GM21825 (cell line): Measurements from ENCODE around the gene KCNJ5.

Source experiments
- ATAC-seq: cut with Tn5 transposase; IDR thresholded peaks from one replicate; pipeline ENCODE4 v1.9.1; 2021; ENCODE audit warnings: mild to moderate bottlenecking, moderate library complexity; ENCODE audit not compliant: unreplicated experiment

The KCNJ5 gene

DNA sequence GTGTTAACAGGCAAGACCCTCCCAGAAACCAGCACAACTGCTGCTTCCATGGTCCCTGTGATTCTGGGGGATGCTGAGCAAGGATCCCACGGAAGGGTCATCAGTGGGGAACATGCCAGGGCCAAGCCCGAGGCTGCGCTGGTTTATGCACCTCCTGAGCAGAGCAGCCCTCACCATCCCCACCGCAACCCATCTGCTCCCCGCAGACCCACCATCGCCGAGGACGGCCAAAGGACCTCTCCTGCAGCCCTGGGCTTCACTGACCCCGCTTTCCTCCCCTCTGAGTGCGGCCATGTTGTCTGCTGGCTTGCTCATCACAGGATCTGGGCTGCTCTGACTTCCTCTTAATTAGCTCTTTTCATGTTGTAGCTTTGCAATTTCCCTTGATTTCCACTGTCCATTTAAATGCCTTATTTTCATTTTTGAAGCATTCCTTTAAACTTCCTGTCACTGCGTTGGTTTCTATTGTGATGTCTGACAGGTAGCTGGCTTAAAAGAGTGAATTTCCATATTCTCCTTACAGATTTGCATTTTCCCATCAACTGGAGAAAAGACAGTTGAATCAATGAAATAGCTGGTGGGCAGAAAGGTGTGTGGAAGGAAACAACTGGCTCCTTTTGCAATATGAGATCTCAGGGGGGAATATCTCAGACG, 36.7 kb downstream of the KCNJ5 start:
- no peak for ATAC-seq

DNA sequence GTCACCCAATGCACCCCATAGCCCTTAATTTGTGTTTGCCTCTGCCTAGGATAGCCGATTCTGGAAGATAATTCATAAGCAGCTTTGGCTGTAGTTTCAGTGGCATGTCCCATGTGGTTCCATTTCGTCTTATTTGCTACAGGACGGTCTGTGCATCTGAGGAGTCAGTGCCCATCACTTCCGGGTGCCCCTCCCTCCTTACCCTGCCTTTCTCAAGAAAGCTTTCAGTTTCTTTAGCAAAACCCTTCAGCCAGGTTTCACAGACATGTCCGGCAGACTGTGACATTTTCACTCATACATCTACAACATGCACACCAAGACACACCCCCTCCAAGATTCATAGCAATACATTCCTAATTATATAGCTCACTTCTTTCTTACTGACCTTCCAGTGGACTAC, 37.2 kb downstream of the KCNJ5 start:
- ATAC-seq, result peak; percentile 94

DNA sequence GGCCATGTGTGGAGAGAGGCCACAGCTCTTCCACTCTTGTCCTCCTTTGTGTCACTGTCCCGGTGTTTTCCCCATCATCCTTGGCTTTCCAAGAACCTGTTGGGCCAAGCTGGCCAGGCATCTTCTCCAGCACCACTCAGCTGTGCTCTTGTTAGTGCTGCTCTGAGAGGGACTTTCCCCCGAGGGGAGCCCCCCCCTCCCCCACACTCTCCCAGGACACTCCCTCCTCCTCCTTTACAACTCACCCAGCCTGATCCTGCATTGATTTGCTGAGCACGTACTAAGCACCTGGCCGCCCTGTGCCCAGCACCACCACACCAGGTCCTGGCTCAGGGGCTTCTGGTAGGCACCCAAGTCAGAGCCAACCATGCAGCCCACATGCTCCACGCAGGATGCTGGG, 38.3 kb downstream of the KCNJ5 start:
- no peak for ATAC-seq

- ATAC-seq, result no peak
These were observed 38.8 kb downstream of the KCNJ5 start for GRCh38 chr11:128929991-128930390.

GRCh38 chr11:128931066-128931465, 39.9 kb downstream of the KCNJ5 start:
- no peak for ATAC-seq

DNA sequence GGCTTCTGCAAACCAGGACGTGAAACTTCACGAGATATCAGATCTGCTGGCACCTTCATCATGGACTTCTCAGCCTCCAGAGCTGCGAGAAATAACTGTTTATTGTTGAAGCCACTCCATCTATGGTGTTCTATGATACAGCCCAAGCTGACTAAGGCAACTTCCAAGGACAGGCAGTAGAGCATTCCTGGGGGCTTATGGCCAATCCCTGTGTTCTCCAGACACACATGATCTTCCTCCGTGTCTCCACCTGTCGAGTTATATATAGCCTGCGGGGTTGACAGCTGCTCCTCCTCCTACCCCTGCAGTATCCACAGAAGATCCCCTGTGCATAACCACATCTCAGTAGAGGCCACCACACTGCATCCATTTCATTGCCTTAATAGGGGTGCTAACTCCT, 40.5 kb downstream of the KCNJ5 start:
- ATAC-seq, result no peak

DNA sequence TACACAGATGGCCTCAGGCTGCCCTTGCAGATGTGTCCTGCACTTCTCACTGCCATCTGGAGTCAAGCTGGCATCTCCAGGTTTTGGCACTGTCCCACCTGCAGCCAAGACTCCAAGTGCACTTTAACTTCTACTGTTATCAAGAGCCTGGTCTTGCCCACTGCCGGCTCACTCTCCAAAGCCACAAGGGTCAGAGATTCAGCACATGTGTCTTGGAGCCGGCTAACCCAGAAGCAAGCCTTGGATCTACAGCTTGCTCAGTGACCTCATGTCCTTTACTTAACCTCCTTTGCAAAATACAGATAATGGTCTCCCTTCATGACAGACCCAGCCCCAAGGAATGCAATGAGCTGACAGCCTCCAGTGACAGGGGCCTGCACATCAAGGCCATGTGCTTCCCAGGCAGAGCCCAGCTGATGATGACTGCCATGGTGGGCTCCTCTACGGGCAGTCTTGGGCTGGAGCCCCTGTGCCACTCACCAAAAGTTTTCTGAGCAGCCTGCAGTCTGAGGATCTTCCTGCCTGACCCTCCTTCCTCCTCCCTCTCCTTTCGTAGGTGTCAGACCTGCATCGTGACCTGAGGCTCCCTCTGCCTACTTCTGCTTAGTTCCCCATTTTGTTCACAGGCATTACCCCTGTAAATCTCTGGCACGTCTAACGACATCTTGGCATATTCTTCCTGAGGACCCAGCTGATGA, 42.5 kb downstream of the KCNJ5 start:
- ATAC-seq, result no peak

DNA sequence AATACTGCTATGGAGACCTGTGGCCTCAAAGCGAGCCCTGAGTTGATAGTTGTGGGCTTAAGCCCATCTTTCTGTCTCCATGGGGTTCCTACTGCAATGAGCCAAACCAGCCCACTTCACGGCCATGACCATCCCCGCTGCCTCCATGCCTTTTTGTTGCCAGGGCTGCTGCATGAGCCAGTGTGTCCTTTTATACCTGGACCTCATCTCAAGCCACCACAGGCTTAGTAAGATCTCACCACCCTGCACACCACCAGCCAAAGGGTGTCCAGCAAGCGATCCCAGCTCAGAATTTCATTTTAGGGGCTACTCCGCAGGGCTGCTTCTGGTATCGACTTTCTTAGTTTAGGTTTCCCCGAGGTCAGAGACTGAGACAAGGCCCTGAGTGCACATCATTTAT, 43.2 kb downstream of the KCNJ5 start:
- no peak for ATAC-seq

DNA sequence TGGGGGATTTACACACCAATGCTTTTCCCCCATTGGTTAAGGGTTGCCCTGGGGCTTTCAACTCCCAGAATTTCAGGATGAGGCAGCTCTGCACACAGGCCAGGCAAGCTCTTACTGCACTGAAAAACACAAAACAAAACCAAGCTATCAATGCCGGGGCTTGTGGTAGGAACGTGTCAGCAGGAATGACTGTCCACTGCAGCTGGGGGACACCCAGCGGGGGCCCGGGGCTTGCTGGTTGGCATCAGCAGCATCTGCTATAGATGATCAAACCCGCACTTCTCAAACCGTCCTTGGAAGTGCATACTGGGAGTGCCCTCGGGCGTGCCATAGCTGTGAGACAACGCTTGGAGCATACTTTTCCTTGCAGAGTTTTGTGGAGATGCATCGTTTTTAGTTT, 43.8 kb downstream of the KCNJ5 start:
- ATAC-seq, result no peak

DNA sequence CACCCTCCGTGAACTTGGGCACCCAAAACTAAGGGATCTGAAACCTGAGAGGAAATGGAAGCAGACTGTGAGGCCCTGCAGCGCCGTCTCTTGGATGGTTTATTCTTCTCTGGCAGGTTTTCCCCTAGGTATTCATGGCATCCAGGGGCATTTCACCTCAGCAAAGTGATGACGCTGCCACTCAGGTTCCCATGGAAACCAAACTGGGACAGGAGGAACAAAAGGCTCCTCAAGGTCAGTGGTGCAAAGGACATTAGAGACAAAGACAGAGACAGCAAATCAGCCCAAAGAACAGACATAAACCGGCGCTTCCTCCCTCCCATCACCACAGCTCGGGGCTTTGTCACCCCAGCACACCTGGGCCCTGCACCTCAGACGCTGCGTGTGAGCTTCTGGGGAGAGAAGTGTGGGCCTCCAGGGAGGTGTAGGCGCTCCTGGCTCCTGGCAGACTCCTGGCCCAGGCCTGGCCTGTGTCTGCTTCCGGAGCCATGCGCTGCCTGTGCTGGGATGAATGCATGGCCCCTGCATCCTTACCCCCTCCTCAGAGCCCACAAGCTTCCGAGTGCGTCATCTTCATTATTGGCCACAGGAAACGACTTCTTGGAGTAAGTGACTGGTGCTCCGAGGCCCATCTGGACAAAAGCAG, 45.6 kb downstream of the KCNJ5 start:
- ATAC-seq, result no peak

- ATAC-seq, result no peak
These were observed 46.3 kb downstream of the KCNJ5 start for GRCh38 chr11:128937480-128937879.

DNA sequence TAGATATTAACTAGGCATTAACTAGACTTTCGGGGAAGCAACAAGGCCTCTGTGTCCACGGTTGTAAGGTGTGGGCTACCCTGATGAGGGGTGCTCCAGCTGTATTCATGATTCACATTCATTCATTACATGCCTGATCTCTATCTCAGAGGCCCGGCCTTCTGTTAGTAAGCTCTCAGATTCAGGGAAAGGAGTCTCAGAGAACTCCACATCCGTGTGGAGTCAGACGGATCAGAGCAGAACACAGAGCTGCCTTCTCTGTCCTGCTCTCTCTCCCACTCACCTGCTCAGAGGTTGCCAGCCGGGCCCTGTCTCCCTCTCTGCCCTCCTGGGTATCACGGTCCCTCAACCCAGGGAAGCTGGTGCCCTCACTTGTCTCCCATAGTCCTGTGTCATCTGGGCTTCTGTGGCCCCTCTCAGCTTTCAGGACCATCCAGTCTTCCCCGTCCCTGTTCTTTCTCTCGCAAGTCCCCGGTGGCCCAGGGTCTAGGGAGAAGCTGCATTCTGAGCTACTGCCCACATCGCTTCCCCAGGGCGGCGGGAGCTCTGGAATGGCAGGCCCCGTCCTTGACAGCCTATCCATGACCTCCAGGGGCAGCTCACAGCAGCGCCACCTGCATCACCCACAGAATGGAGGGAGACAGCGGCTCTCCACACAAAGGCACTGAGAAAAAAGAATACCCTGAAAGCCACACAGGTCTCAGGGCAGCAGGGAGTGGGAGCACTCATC, 47.2 kb downstream of the KCNJ5 start:
- ATAC-seq, result no peak

- no peak for ATAC-seq
These were observed 48.4 kb downstream of the KCNJ5 start for GRCh38 chr11:128939591-128939990.

DNA sequence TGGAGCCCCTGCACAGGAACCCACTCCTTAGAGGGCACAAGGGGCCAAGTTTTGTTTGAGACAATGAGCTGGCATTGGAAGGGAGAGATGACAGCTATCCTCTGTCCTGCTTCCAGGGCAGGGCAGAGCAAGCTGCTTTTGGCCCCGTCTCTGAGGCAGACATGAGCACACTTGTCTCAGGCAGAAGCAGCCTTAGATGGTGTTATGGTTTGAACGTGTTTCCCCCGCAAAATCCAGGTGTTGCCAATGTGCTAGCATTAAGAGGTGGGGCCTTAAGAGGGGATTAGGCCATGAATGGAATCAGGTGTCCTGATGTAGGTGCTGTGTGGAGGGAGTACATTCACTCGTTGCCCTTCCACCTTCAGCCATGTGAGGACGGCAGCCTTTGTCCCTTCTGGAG, 49.0 kb downstream of the KCNJ5 start:
- ATAC-seq, result no peak

DNA sequence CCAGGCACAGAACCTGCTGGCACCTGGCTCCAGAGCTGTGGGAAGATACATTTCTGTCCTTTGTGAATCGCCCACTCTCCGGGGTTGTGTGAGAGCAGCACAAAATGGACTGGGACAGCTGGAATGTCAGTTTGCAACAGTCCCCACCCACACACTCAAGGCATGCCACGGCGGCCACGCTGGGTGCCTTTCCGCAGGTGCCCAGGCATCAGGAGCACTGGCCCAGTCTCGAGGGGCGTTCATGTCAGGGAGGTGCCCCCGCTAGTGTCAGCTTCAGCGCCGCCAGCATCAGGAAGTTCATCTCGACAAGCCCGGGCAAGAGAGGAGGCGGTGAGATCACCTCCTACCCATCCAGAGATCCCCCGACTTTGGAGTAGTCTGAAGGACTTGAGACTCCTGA, 49.4 kb downstream of the KCNJ5 start:
- ATAC-seq, result no peak

DNA sequence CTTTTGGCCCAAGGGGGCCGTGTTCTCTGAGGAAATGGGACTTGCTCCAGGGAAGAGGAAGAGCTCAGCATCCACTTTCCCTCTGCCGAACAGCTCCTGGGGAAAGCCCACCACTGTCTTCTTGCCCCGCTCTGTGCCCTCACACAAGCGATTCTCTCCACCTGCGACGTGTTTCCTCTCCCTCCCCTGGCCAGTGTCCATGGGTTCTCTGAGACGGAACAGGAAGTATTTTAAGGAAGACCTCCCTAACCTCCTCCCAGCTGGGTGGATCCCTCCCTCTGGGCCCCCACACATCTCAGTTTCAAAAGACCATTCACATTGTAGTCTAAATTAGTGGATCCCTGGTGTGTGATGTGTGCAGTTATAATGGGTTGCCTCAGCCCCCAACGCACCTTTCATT, 50.0 kb downstream of the KCNJ5 start:
- no peak for ATAC-seq

- ATAC-seq, result no peak
These were observed 50.6 kb downstream of the KCNJ5 start for GRCh38 chr11:128941573-128942271.

GRCh38 chr11:128942272-128942612, 51.1 kb downstream of the KCNJ5 start:
- no peak for ATAC-seq

DNA sequence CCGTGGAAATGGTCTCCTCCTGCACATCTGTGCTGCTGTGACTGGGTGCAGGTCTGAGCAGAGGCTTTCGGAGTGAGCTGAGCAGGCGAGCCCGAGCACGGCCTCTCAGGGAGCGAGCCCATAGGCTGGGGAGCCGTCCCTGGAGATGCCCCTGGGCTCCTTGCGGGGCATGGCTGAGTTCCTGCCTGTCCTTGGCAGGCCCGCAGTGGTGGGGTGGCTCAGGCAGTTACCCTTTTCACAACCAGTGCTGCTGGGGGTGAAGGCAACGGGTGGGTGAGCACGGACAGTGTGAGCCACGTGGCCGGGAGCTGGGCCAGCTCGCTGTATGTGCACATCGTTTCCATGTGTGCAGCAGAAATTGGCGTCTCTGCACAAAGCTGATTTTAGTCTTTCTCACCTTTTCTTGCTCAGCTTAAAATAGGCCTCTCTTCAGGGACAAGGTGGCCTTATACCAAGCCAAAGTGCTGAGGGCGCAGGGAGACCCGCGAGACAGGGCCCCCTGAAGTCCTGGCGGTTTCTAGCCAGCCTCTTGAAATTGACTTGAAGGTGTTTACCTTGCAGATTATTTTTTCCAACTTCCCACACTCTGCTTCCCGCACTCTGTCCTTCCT, 51.8 kb downstream of the KCNJ5 start, which contains the start of gene TP53AIP1:
TP53AIP1 (minus strand) TSS at position 55 of the 611 bp plus-strand sequence. CDS start 5,053 bp downstream, outside the sequence.
- ATAC-seq, result no peak

DNA sequence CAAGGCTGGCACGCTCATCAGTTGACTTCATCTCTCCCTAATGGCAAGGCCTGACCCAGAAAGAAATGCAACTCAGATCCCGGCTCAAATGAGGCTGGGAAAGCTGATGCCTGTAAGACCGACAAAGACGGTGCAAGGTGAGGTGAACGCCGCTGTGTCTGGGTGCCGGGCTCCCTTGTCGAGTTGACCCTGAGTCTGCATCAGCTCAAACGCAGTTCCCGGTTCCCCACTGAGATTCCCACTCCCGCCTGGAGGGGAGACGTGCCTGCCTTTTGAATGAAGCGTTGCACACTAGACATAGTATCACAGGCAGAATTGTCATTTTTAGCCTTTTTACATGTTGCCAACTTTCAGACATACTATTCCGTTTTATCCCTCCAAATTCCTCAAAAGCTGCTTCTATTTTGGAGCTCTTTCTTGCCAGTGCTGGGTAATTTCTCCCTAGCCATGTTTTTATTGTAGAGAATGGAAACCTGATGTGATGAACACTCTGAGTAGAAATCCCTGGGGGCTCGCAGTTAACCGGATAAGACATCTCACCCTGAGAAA, 52.3 kb downstream of the KCNJ5 start:
- no peak for ATAC-seq
